ENCODE data around the gene MPV17. TPM values are rescaled to one million over a fixed set of nuclear protein-coding genes. Genes with fewer than 3 reads are reported as not detected.
"Not testable (repeated sequence)": the region's sequence is repeated elsewhere in the genome, so short reads cannot be mapped to it uniquely, and the experiment has no call there.

MPV17 gene
- polyA plus RNA-seq, 4 donors, result 72.0 to 89.4 (median 81.4) TPM

DNA sequence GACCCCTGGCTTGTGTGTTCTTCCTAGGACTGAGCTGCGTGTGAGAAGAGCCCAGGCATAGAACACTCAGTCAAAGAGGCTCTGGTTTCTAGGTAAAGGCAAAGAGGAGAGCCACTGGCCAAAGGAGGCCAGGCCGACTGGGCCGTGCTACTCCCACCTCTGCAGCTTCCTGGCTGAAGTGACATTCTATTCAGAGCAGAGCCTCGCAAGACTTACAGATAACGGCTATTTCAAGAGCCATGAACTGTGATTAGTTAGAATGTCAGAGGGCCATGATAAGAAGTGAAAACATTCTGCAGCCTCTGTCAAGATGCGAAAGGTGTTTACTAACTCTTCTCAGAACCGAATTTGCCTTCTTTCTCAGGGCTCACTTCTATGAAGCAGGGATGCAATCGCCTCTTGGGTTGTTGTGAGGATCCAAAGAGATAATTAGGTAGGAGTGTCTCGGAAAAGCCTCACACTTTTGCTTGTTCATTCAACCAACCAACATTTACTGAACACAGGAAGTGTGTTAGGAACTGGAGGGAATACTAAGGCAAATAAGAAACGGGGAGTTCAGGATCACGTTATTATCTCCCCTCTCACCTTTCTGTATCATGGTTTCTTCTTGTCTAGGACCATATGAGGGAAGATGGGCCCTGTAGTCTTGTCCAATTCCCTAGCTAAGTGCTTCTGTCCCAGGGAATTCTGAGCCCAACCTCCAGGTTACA, 51.1 kb downstream of the MPV17 start:
- no peak for DNase-seq (ENCODE audit: low read depth in 4 of 4, low spot score in 3 of 4)

DNA sequence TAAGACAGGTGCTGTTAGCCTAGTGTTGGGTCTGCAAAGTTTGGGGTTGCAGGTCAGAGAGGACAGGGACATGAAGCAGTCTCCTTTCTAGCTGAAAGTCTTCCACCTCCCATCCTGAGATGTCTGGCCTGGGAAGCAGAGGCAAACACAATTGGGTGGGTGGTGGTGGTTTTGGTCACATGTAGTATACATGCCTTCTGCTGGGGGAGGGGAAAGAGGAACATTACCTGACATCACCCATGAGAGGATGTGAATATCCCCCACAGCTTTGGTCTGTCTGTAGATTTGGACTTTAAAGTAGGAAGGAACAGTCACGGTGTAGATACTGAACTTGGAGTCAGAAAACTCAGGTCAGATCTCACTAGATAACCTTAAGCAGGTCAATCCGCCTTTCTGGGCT, 52.2 kb downstream of the MPV17 start:
- DNase-seq (ENCODE audit: low read depth in 4 of 4, low spot score in 3 of 4), result no peak

DNA sequence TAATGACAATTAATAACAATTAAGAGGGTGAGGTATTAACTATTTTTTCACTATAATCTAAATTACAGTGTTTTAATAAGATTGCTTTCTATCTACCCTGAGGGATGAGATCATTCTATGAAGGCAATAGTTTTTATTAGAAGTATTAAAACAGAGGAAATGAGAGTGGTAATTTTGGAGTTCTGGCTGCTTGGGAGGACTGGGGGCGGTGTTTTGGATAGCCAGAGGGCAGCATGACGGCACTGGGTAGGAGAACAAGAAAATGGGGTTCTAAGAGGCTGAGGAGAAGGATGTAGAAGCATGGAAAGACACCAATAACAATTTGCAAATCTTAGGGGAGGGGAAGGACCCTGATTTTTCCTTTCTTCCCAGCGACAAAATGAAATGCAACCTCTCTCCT, 52.8 kb downstream of the MPV17 start:
- no peak for DNase-seq (ENCODE audit: low read depth in 4 of 4, low spot score in 3 of 4)

DNA sequence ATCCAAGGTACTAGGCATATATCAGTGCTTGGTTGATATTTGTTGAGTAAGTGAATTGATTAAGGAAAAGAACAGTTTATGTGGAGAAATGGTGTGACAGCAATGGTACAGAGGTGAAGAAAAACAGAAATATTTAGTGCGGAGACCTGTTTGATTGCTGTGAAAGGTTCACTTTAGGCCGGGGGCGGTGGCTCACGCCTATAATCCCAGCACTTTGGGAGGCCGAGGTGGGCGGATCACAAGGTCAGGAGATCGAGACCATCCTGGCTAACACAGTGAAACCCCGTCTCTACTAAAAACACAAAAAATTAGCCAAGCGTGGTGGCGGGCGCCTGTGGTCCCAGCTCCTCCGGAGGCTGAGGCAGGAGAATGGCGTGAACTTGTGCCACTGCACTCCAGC, 54.6 kb downstream of the MPV17 start:
- not testable (repeated sequence) for DNase-seq (ENCODE audit: low read depth in 4 of 4, low spot score in 3 of 4)

DNA sequence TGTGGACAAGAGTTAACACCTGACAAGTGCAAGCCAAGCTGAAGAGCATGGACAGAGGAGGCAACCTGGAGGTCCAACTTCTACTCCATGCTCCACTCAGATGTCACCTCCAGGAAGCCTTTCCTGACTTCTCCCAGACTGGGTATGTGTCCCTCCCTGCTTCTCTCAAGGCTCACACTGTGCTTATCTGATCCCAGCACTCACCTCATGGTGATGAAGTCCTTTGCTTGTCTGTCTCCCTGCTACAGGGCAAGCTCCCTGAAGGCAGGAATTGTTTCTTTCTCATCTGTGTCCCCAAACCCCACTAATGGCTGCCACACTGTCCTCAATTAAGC, 57.4 kb downstream of the MPV17 start:
- DNase-seq (ENCODE audit: low read depth in 4 of 4, low spot score in 3 of 4), result no peak

DNA sequence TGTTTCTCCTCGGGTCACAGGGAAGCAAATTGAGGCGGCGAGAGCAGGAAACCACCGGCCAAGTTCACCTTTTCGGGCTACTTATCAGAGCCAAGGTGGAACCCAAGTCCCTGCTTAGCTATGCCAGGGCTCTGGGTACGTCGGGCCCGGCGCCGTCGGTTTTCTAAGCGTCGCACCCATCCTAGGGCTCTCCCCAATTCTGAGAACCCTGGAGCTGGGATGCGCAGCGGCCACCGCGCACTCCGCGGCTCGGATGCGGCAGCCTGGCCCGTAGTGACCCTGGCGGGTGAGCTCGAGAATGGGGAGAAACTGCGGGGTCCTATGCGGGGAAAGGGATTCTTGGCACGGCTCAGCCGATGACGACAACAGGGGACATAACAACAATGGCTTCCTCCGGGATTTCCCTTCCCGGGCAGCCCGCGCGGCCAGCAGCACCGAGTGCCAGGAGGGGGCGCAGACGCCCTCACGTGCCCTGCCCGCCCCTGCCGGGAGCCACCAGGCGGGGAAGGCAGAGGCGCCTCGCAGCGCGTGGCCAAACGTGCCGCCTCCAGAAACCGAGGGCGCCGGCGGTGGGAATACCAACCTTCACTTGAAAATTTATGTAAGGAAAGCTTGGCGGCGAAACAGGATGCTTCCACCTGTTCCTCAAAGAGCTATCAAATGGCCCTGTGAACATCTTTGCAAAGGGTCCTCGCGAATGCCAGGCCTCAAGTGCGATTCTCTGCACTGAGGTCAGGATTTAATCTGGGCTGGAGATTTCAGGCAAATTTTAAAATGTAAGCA, 58.0 kb downstream of the MPV17 start:
- DNase-seq (ENCODE audit: low read depth in 4 of 4, low spot score in 3 of 4), result peak in 1 of 4 donors; percentile 47

DNA sequence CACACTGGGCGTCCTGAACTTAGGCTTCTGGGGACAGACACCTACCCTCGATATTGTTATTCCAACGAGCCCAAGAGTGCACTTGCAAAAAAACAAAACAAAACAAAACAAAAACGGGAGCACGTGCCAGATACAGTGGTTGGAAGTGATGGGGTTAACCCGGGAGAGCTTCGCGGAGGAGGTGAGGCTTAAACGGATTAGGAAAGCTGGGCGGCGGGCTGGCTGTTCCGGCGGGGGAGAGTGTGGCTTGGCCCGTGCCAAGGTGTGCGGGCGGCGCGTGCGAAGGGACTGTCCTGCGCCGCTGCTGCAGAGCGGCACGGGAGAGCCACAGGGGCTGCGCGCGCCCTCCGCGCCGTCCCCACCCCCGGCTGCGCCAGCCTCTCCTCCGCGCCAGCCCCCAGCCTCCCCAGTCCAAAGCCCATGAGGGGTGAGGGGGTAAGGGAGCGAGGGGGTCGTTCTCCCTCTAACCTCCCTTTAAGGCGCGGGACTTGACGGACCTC, 58.6 kb downstream of the MPV17 start:
- no peak for DNase-seq (ENCODE audit: low read depth in 4 of 4, low spot score in 3 of 4)

DNA sequence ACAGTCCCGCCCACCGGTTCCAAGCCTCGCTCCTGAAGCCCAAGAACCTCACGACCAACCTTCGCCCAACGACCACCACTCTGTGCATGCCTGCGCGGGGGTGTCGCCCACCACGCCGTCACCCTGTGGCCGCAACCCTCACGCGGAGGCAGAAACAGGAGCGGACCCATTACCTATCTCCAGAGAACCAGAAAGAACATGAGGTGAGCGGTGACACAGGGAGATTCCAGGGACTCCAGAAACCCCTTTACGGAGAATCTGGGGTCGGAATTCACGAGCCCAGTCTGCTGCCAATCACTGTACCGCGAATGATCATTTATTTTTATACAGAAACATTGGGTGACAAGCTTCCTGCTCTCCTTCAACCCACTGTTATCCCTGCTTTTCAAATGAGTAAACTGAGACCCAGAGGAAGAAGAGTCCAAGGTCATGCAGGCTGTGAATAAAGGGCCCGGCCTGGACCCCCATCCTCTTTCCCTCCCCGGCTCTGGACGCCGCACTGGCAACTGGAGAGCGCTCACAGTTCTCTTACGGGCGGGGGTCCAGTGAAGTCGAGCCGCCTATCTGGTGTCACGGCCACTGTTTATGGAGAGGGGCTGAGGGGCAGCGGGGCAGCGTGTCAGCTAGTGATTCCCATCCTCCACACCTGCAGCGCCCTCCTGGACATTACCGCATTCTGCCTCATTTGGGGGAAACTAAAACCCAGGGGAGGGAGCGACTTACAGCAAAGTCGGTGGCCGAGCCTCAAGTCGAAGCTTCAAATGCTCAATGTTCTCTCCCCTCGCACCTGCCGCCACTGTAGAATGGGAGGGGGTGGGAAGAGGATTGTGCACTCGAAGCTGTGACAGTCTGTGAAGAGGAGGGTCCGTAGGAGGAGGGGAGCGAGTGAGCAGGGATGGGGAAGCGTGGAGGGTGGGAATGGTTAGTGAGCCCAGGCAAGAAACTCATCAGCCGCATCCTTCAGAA, 59.3 kb downstream of the MPV17 start:
- no peak for DNase-seq (ENCODE audit: low read depth in 4 of 4, low spot score in 3 of 4)

DNA sequence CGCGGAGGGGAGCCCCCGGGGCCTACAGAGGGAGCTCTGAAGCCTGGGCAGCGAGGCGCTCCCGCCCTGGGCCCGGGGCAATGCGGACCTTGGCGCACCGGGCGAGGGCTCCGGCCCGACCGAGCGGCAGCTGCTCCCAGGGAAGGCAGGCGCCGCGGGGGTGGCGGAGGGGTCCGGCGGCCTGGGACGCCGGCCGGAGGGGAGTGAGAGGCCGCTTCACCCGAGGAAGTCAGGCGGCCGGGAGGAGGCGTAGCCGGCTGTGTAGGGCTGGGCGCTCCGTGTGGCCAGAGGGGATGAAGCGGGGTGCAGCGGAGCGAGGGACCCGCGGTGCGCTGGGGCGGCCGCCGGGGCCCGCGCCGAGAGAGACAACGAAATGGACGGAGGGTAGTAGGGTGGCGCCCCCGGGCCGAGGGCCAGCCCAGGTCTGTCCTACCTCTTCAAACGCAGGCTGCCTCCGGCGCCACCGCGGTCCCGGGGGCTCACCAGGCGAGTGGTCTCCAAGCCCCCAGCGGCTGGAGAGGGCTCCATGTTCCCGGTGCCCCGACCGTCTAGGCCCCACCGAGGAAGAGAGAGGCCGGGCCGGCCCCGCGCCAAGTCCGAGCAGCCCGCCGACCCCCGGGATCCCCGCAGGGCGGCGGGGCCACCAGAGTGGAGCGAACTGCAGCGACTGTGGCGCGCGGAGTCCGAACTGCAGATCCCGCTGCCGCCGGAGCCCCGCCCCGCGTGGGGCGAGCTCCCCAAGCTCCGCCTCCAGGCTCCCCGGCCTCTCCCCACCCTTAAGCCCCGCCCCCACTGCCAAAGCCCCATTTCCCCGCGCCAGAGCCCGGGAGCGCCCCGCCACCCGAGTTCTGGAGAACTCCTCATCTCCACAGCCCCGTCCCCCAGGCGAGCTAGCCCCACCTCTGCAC, 60.3 kb downstream of the MPV17 start, which contains the start of gene SLC30A3:
TSS of gene SLC30A3 (minus strand) at position 669 of the 908 bp plus-strand sequence. CDS start at position 528, 141 bp downstream.
- peak in 1 of 4 donors; percentile 37 for DNase-seq (ENCODE audit: low read depth in 4 of 4, low spot score in 3 of 4)

DNA sequence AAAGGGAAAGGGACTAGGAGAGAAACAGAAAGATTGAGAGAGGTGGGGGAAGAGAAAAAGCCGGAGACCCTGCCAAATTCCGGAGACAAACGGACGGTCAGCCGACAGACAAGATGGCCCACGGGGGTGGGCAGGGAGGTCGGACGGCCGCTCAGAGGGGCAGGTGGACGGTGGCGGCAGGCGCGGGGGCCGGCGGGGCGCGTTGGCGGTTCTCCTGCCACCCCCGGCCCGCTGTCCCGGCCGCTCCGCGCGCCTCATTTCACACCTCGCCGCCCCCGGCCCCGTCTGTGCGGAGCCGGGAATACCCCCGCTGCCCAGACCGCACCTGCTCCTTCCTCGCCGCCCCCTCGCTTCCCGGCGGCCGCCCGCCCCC, 61.0 kb downstream of the MPV17 start:
- DNase-seq (ENCODE audit: low read depth in 4 of 4, low spot score in 3 of 4), result no peak

DNA sequence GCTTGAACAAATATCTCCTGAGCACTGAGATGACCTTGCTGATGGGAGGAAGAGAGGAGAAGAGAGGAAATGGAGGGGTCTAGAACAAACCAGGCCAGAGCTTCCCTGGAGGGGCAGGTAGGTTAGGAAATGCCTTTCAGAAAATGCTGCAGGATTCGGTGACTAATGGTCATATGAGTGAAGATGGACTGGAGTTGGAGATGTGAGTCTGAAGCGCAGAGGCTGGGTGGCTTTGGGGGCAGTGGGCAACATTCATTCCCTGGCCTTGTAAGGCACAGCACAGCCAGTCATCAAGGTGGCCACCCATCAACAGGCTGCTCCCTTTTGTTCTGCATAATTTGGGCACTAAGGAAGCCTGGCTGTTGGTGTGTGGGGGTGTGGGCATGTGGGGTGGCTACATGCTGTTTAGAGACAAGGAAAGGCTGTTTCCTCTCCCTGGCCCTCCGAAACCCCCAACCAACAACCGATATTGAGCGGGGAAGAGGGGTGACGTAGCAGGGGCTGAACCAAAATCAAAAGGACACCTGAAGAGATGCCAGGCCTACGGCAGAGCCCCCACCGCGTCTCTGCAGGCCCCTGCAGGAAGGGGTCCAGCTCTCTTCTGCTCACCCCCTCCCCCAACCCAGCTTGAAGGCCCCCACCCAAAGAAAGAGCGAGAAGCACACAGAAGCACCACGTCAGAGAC, 61.5 kb downstream of the MPV17 start:
- no peak for DNase-seq (ENCODE audit: low read depth in 4 of 4, low spot score in 3 of 4)

Other genes starting within 250 kb of the MPV17 start
- 100 to 1,000 TPM in 2 of 4 donors, 10 to 100 TPM in 2; 67.1 to 206 (median 91.1) TPM for gene EMILIN1, start 244.5 kb downstream of the MPV17 start, polyA plus RNA-seq (ENCODE audit: insufficient read length in 4 of 4)
- gene KHK, start 236.3 kb downstream of the MPV17 start, polyA plus RNA-seq (ENCODE audit: insufficient read length in 4 of 4), result 10 to 100 TPM in 3 of 4 donors, 1 to 10 TPM in 1; 6.0 to 52.3 (median 36.3) TPM
- 10 to 100 TPM in 1 of 4 donors, 1 to 10 TPM in 3; 4.4 to 10.5 (median 5.8) TPM for gene CGREF1, start 204.0 kb downstream of the MPV17 start, polyA plus RNA-seq (ENCODE audit: insufficient read length in 4 of 4)
- gene ABHD1, start 199.3 kb downstream of the MPV17 start, polyA plus RNA-seq (ENCODE audit: insufficient read length in 4 of 4), result 1 to 10 TPM in 2 of 4 donors, under 1 TPM in 2; 0.46 to 1.5 (median 0.95) TPM
- 10 to 100 TPM; 44.2 to 58.7 (median 47.3) TPM for gene PREB, start 188.5 kb downstream of the MPV17 start, polyA plus RNA-seq (ENCODE audit: insufficient read length in 4 of 4)
- not detected for gene PRR30, start 183.7 kb downstream of the MPV17 start, polyA plus RNA-seq (ENCODE audit: insufficient read length in 4 of 4)
- 1 to 10 TPM in 1 of 4 donors, under 1 TPM in 3; 0.59 to 3.2 (median 0.75) TPM for gene TCF23, start 174.1 kb downstream of the MPV17 start, polyA plus RNA-seq (ENCODE audit: insufficient read length in 4 of 4)
- 100 to 1,000 TPM; 142 to 162 (median 153) TPM for gene ATRAID, start 111.1 kb downstream of the MPV17 start, polyA plus RNA-seq (ENCODE audit: insufficient read length in 4 of 4)
- gene SLC5A6, start 110.8 kb downstream of the MPV17 start, polyA plus RNA-seq (ENCODE audit: insufficient read length in 4 of 4), result 10 to 100 TPM; 19.9 to 48.4 (median 35.2) TPM
- 10 to 100 TPM; 33.7 to 61.4 (median 43.1) TPM for gene CAD, start 105.7 kb downstream of the MPV17 start, polyA plus RNA-seq (ENCODE audit: insufficient read length in 4 of 4)
- 1 to 10 TPM in 3 of 4 donors, under 1 TPM in 1; 0.98 to 8.7 (median 5.3) TPM for gene SLC30A3, start 60.0 kb downstream of the MPV17 start, polyA plus RNA-seq (ENCODE audit: insufficient read length in 4 of 4)
- gene DNAJC5G, start 47.7 kb downstream of the MPV17 start, polyA plus RNA-seq (ENCODE audit: insufficient read length in 4 of 4), result 1 to 10 TPM in 1 of 4 donors, under 1 TPM in 3; 0.18 to 1.7 (median 0.46) TPM
- 1 to 10 TPM in 3 of 4 donors, under 1 TPM in 1; 0.07 to 6.4 (median 3.9) TPM for gene TRIM54, start 40.7 kb downstream of the MPV17 start, polyA plus RNA-seq (ENCODE audit: insufficient read length in 4 of 4)
- 1 to 10 TPM in 2 of 4 donors, under 1 TPM in 2; 0.53 to 1.3 (median 0.88) TPM for gene UCN, start 14.7 kb downstream of the MPV17 start, polyA plus RNA-seq (ENCODE audit: insufficient read length in 4 of 4)
- 10 to 100 TPM; 50.5 to 77.6 (median 70.3) TPM for gene GTF3C2, start 33.7 kb upstream of the MPV17 start, polyA plus RNA-seq (ENCODE audit: insufficient read length in 4 of 4)
- 10 to 100 TPM; 37.5 to 59.3 (median 48.2) TPM for gene EIF2B4, start 47.2 kb upstream of the MPV17 start, polyA plus RNA-seq (ENCODE audit: insufficient read length in 4 of 4)
- gene SNX17, start 47.5 kb upstream of the MPV17 start, polyA plus RNA-seq (ENCODE audit: insufficient read length in 4 of 4), result 100 to 1,000 TPM in 3 of 4 donors, 10 to 100 TPM in 1; 92.7 to 112 (median 102) TPM
- 10 to 100 TPM; 13.3 to 22.4 (median 15.2) TPM for gene ZNF513, start 57.6 kb upstream of the MPV17 start, polyA plus RNA-seq (ENCODE audit: insufficient read length in 4 of 4)
- 10 to 100 TPM; 68.7 to 96.4 (median 94.3) TPM for gene PPM1G, start 86.5 kb upstream of the MPV17 start, polyA plus RNA-seq (ENCODE audit: insufficient read length in 4 of 4)
- gene NRBP1, start 105.5 kb upstream of the MPV17 start, polyA plus RNA-seq (ENCODE audit: insufficient read length in 4 of 4), result 100 to 1,000 TPM; 123 to 164 (median 134) TPM
- gene KRTCAP3, start 119.3 kb upstream of the MPV17 start, polyA plus RNA-seq (ENCODE audit: insufficient read length in 4 of 4), result 1 to 10 TPM; 2.7 to 8.3 (median 6.5) TPM
- 10 to 100 TPM; 32.9 to 61.0 (median 45.3) TPM for gene IFT172, start 166.6 kb upstream of the MPV17 start, polyA plus RNA-seq (ENCODE audit: insufficient read length in 4 of 4)
- 10 to 100 TPM in 1 of 4 donors, 1 to 10 TPM in 3; 7.0 to 11.5 (median 8.1) TPM for gene FNDC4, start 172.1 kb upstream of the MPV17 start, polyA plus RNA-seq (ENCODE audit: insufficient read length in 4 of 4)
- under 1 TPM in 3 of 4 donors, not detected in 1; 0.14 to 0.18 (median 0.16) TPM for gene GCKR, start 173.7 kb upstream of the MPV17 start, polyA plus RNA-seq (ENCODE audit: insufficient read length in 4 of 4)